OCI-LY7 (cell line): ENCODE measurements around the gene POP4. TPM values are rescaled to one million over a fixed set of nuclear protein-coding genes. Genes with fewer than 3 reads are reported as not detected.

Source experiments
- BruUV-seq: library from RNA; stranded (reverse); fragments of 400-500 nt; replicated peaks from 2 replicates; lab custom pipeline; 2021; lab: Mats Ljungman, UMichigan
- CTCF ChIA-PET: fragments of 300-600 bp; sonication (Branson Sonifier 250); formaldehyde crosslinking; loops from one replicate; lab custom pipeline; 2022; ENCODE audit warnings: antibody characterized with exemption; ENCODE audit not compliant: unreplicated experiment; lab: Charles Lee
- POLR2A ChIA-PET: fragments of 300-600 bp; sonication (Branson Sonifier 250); formaldehyde crosslinking; loops from one replicate; lab custom pipeline; 2022; ENCODE audit warnings: antibody characterized with exemption; lab: Charles Lee
- DNase-seq: peaks from one replicate; pipeline ENCODE4 v3.0.0-alpha.2; 2015; ENCODE audit warnings: low spot score
- H2AFZ ChIP-seq: fragments of 200-600 bp; sonication (generic), shearing (Covaris generic); 2 replicates; pipeline ENCODE4 v1.6.1; 2014; ENCODE audit warnings: mild to moderate bottlenecking, antibody characterized with exemption, low read length, moderate library complexity
- H3K27ac ChIP-seq: fragments of 200-600 bp; sonication (generic); 2 replicates; pipeline ENCODE4 v1.5.1; 2014; ENCODE audit warnings: mixed run types, low read depth, mild to moderate bottlenecking, moderate library complexity, low read length, inconsistent platforms; ENCODE audit not compliant: poor library complexity, severe bottlenecking
- H3K36me3 ChIP-seq: fragments of 200-600 bp; sonication (generic); 2 replicates; pipeline ENCODE4 v1.6.1; 2014; ENCODE audit warnings: mild to moderate bottlenecking, antibody characterized with exemption, low read length, moderate library complexity, mixed read lengths; ENCODE audit not compliant: insufficient read depth
- H3K4me1 ChIP-seq: fragments of 200-600 bp; sonication (generic); 2 replicates; pipeline ENCODE4 v1.5.1; 2014; ENCODE audit warnings: mild to moderate bottlenecking, low read length; ENCODE audit not compliant: insufficient read depth, poor library complexity, severe bottlenecking
- H3K4me2 ChIP-seq: fragments of 200-600 bp; sonication (generic); 2 replicates; pipeline ENCODE4 v1.6.1; 2014; ENCODE audit warnings: mild to moderate bottlenecking, low read length
- H3K4me3 ChIP-seq: fragments of 200-600 bp; sonication (generic); 2 replicates; pipeline ENCODE4 v1.5.1; 2014; ENCODE audit warnings: mild to moderate bottlenecking, low read depth, low read length; ENCODE audit not compliant: poor library complexity, severe bottlenecking
- H3K79me2 ChIP-seq: fragments of 200-600 bp; sonication (generic); 2 replicates; pipeline ENCODE4 v1.6.1; 2016; ENCODE audit warnings: low read depth, mild to moderate bottlenecking, low read length, moderate library complexity, mixed read lengths; ENCODE audit not compliant: insufficient read depth
- H3K9me2 ChIP-seq: fragments of 200-600 bp; sonication (generic); 2 replicates; pipeline ENCODE4 v1.6.1; 2016; ENCODE audit warnings: mild to moderate bottlenecking, low read length, mixed read lengths; ENCODE audit not compliant: insufficient read depth
- H3K9me3 ChIP-seq: fragments of 200-600 bp; sonication (generic); 2 replicates; pipeline ENCODE4 v1.6.1; 2014; ENCODE audit warnings: mild to moderate bottlenecking, mixed run types, low read length, mixed read lengths
- H4K20me1 ChIP-seq: fragments of 200-600 bp; sonication (generic); 2 replicates; pipeline ENCODE4 v1.6.1; 2014; ENCODE audit warnings: mild to moderate bottlenecking, antibody characterized with exemption, low read length, moderate library complexity, mixed read lengths; ENCODE audit not compliant: insufficient read depth
- CTCF ChIP-seq: fragments of 200-600 bp; sonication (generic); conservative IDR thresholded peaks from 2 replicates; pipeline ENCODE4 v1.5.1; 2014; ENCODE audit warnings: mild to moderate bottlenecking, antibody characterized with exemption, low read length, moderate library complexity, mixed read lengths
- EZH2phosphoT487 ChIP-seq: fragments of 200-600 bp; sonication (generic); IDR thresholded peaks from 2 replicates; pipeline ENCODE4 v1.6.1; 2018; ENCODE audit warnings: low read depth, borderline replicate concordance, mild to moderate bottlenecking, mixed run types, antibody characterized with exemption, low read length, moderate library complexity, mixed read lengths
- intact Hi-C: fragments of 100-400 bp; cut with micrococcal nuclease; formaldehyde crosslinking; loops from one replicate; pipeline ENCODE4 v1.10.0; 2022; ENCODE audit not compliant: unreplicated experiment
- total RNA-seq, 2 experiments: library from RNA; depleted of rRNA in 1 of 2; stranded (reverse); fragments of >200 nt in 1 of 2; shearing (Covaris generic) in 1 of 2; gene quantifications; 2 replicates each; pipeline ENCODE4 v1.2.3, GENCODE V29; 2014 to 2022

The POP4 gene
- total RNA-seq, 2 experiments from 2014 or later = 83.5 to 105 TPM

GRCh38 chr19:29655648-29656335 is 49.7 kb downstream of the POP4 start:
- Histone ChIP-seq H3K9me3 (no peaks in the 10 kb centered on the region), H3K4me3 (no peak overlapping the region), H3K27ac (no peak overlapping the region), H3K79me2 (no peaks in the 10 kb centered on the region), H3K36me3 (no peaks in the 10 kb centered on the region), H3K9me2 (no peaks in the 10 kb centered on the region), H3K4me1 (no peaks in the 10 kb centered on the region), H2AFZ (no peak overlapping the region), H3K4me2 (no peak overlapping the region), H4K20me1 (no peaks in the 10 kb centered on the region)
- intact Hi-C loops = no loop called here
- DNase-seq = no peak
- ChIA-PET CTCF (no interaction called here), POLR2A (no interaction called here)
- TF ChIP-seq CTCF (no peak), EZH2phosphoT487 (no peak)
- BruUV-seq = no TSS peak

GRCh38 chr19:29658221-29658991 is 52.3 kb downstream of the POP4 start:
- intact Hi-C loops = no loop called here
- Histone ChIP-seq H4K20me1 (no peaks in the 10 kb centered on the region), H3K27ac (no peak overlapping the region), H3K9me2 (no peaks in the 10 kb centered on the region), H3K4me1 (no peaks in the 10 kb centered on the region), H3K36me3 (no peaks in the 10 kb centered on the region), H2AFZ (no peak overlapping the region), H3K79me2 (no peaks in the 10 kb centered on the region), H3K4me2 (no peak overlapping the region), H3K9me3 (no peaks in the 10 kb centered on the region), H3K4me3 (no peak overlapping the region)
- DNase-seq = no peak
- POLR2A ChIA-PET = no interaction called here
- CTCF ChIA-PET = no interaction called here
- TF ChIP-seq CTCF (no peak), EZH2phosphoT487 (no peak)
- BruUV-seq = no TSS peak

- H3K4me3 ChIP-seq = no peak overlapping the region
- H4K20me1 ChIP-seq = no peaks in the 10 kb centered on the region
- no peaks in the 10 kb centered on the region for H3K79me2 ChIP-seq
- peaks cover 10% of the 10 kb centered on the region for H3K4me1 ChIP-seq
- no peak overlapping the region for H3K27ac ChIP-seq
- TF ChIP-seq CTCF (no peak), EZH2phosphoT487 (no peak)
- H3K36me3 ChIP-seq = no peaks in the 10 kb centered on the region
- no peak overlapping the region for H2AFZ ChIP-seq
- CTCF ChIA-PET = no interaction called here
- intact Hi-C loops = no loop called here
- no TSS peak for BruUV-seq
- POLR2A ChIA-PET = no interaction called here
- no peak overlapping the region for H3K4me2 ChIP-seq
- H3K9me2 ChIP-seq = no peaks in the 10 kb centered on the region
- DNase-seq = no peak
- no peaks in the 10 kb centered on the region for H3K9me3 ChIP-seq
Measured at GRCh38 chr19:29660835-29661234, 54.8 kb downstream of the POP4 start.
